ENCODE data around the gene TMEM108. TPM values are rescaled to one million over a fixed set of nuclear protein-coding genes. Genes with fewer than 3 reads are reported as not detected.
A peak's percentile ranks its signal among the peaks of the same experiment; 100 is the strongest.

Gene TMEM108
- total RNA-seq, 6 experiments from 2014 or later: 0.10 to 0.20 TPM; not detected in 4

- intact Hi-C loops (cut with DNase I): loop anchor here (10.0 kb wide), 1 partner anchor 344 kb away; no protein-coding TSS in a partner anchor
- ATAC-seq (no peak), DNase-seq (no peak)
- WGBS (ENCODE audit: insufficient coverage, low coverage, low lambda C conversion rate, missing lambda C conversion rate): 60% methylated on average over 1 of the region's 4 CpGs
- H3K36me3 ChIP-seq: no peaks in the 10 kb centered on the region
- H3K9me3 ChIP-seq: no peaks in the 10 kb centered on the region
- no peaks in the 10 kb centered on the region for H3K27me3 ChIP-seq
- H3K4me3 ChIP-seq: no peak overlapping the region
- H3K4me1 ChIP-seq: no peaks in the 10 kb centered on the region
- no peak overlapping the region for H3K27ac ChIP-seq
- TF ChIP-seq POLR2A (IDR thresholded peaks at IDR 0.05) (no peak), CTCF (IDR thresholded peaks at IDR 0.05) (no peak)
Measured at GRCh38 chr3:133388696-133389395, 350.7 kb downstream of the TMEM108 start.

- Histone ChIP-seq H3K36me3 (no peaks in the 10 kb centered on the region), H3K27ac (no peak overlapping the region), H3K9me3 (no peaks in the 10 kb centered on the region), H3K4me3 (no peak overlapping the region), H3K27me3 (no peaks in the 10 kb centered on the region), H3K4me1 (no peaks in the 10 kb centered on the region)
- intact Hi-C loops (cut with DNase I): no loop called here
- DNase-seq (no peak), ATAC-seq (no peak)
- WGBS (ENCODE audit: insufficient coverage, low coverage, low lambda C conversion rate, missing lambda C conversion rate): 83% methylated on average over 4 of the region's 4 CpGs
- no peak for TF ChIP-seq POLR2A (IDR thresholded peaks at IDR 0.05)
- TF ChIP-seq CTCF (IDR thresholded peaks at IDR 0.05): no peak
Measured at GRCh38 chr3:133390715-133391114, 352.5 kb downstream of the TMEM108 start.

GRCh38 chr3:133393204-133393603 lies 355.0 kb downstream of the TMEM108 start:
- TF ChIP-seq POLR2A (IDR thresholded peaks at IDR 0.05): no peak
- TF ChIP-seq CTCF (IDR thresholded peaks at IDR 0.05): no peak
- intact Hi-C loops (cut with DNase I): no loop called here
- no peak for DNase-seq
- peak in 1 of 4 donors; percentile 38 for ATAC-seq
- H3K4me3 ChIP-seq: no peak overlapping the region
- 45% methylated on average over 1 of the region's 1 CpG for WGBS (ENCODE audit: insufficient coverage, low coverage, low lambda C conversion rate, missing lambda C conversion rate)
- H3K36me3 ChIP-seq: no peaks in the 10 kb centered on the region
- H3K4me1 ChIP-seq: no peaks in the 10 kb centered on the region
- no peaks in the 10 kb centered on the region for H3K9me3 ChIP-seq
- no peak overlapping the region for H3K27ac ChIP-seq
- H3K27me3 ChIP-seq: no peaks in the 10 kb centered on the region

- H3K27me3 ChIP-seq: no peaks in the 10 kb centered on the region
- no peak overlapping the region for H3K27ac ChIP-seq
- H3K4me3 ChIP-seq: no peak overlapping the region
- no peaks in the 10 kb centered on the region for H3K36me3 ChIP-seq
- intact Hi-C loops (cut with DNase I): no loop called here
- ATAC-seq (no peak), DNase-seq (no peak)
- TF ChIP-seq CTCF (IDR thresholded peaks at IDR 0.05): no peak
- no peak for TF ChIP-seq POLR2A (IDR thresholded peaks at IDR 0.05)
- H3K4me1 ChIP-seq: no peaks in the 10 kb centered on the region
- WGBS (ENCODE audit: insufficient coverage, low coverage, low lambda C conversion rate, missing lambda C conversion rate): 65% methylated on average over 7 of the region's 7 CpGs
- H3K9me3 ChIP-seq: no peaks in the 10 kb centered on the region
Measured at GRCh38 chr3:133393691-133394474, 355.7 kb downstream of the TMEM108 start.
